ENCODE measurements around the gene RAPSN.
A peak's percentile ranks its signal among the peaks of the same experiment; 100 is the strongest.

Gene RAPSN

GRCh38 chr11:47431356-47432083, 17.4 kb downstream of the RAPSN start:
- DNase-seq, result no peak

DNA sequence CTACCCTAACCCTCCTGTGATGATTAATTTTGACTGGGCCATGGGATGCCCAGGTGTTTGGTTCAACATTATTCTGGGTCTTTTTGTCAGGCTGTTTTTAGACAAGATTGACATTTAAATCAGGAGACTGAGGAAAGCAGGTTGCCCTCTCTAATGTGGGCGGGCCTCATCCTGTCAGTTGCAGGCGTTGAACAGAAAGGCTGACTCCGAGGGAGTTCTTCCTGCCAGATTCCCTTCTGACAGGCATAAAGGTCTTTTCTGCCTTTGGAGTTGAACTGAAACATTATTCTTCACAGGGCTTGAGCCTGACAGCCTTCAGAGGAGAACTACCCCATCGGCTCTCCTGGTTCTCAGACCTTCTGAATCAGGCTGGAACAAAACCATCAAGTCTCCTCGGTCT, 18.4 kb downstream of the RAPSN start:
- no peak for DNase-seq

DNA sequence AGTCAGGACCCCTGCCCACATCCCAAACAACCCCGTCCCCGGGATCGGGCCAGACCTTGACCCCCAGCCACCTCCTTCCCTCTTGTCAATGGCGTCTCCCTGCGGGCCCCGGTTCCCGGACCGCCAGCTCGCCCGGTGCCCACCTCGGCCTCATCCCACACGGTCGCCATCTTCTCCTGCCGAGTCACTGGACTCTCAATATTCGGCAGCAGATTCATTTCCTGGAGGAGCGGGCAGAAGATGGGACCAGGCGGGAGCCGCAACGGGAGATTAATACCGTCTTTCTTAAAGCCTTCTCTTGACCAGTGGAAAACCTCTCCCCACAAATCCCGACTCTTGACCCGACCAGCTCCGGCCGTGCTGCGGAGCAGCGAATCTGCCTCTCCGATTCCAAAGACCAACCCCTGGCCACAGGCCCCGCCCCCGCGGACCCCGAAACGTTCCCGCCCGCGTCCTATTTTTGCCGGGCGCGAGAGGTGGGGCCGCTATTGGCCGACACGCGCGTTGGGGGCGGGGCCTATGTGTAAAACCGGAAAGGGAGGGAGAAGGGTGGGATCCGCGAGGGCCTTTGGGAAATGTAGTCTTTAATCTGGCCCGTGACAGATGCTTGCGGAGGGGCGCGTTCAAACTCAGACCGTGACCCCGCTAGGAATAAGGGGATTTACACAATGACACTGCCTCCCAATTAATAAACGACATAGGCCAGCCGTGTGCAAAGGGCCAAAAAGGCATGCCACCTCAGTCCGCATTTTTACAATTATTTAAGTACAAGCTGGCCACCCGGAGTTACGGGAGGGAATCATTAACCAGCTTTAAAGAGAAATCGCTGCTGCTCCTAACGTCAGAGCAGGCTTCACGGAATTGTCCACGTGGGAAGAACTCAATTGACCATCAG, 22.6 kb downstream of the RAPSN start, which contains the start of gene PSMC3:
Gene PSMC3 (minus strand): TSS at position 378 of the 895 bp plus-strand sequence. CDS start 160 bp downstream, at position 218.
- DNase-seq, result peak; percentile 86

DNA sequence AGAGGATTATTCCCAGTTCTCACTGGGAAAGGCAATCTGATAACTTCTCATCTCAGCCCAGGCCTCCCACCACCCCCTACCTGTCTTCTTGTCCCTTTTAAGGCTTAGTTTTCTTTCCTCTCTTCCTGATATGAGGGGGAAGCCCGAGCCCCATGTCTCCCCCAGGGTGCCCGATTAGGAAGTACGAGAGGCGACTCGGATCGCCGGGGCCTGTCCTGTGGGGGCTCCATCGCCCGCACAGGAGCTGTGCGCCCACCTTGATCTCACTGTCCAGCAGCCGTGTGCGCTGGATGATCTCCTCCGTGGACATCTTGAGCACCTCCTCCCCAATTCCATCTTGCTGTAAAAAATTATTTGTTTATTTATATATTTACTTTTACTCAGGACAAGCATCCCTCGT, 23.3 kb downstream of the RAPSN start:
- DNase-seq, result no peak

DNA sequence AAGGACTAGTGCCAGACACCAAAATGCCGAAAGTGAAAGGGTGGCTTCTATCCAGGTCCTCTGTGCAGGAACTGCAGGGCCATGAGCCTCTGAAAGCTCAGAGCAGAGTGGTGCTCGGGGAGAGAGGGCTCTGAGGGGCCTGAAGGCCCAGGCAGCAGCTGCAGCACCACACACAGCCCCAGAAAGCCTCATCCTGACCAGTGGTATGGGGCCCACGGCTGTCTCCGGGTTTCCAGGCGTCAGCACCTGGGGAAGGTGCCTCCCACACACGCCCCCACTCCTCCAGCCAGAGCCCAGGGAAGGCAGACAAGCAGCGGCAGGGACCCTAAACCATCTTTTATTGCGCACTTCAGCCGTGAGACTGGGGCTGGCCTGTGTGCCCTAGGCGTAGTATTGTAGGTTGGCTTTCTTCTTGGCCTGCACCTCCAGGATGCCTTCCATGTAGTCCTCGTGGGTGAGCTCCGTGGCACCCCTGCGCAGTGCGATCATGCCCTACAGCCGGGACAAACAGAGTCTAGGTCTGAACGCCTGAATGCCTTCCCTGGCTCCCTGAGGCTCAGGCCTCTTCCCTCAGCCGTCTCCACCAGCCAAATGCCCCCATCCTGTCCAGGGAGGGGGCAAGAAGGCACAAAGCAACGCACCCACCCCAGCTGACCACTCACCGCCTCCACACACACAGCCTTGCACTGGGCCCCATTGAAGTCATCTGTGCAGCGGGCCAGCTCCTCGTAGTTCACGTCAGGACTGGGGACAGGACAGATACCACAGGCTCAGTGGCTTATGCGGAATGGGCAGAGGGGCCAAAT, 30.3 kb downstream of the RAPSN start:
- no peak for DNase-seq

GRCh38 chr11:47417712-47418111, 31.2 kb downstream of the RAPSN start:
- DNase-seq, result no peak

- no peak for DNase-seq
These were observed 32.9 kb downstream of the RAPSN start for GRCh38 chr11:47415949-47416472.

DNA sequence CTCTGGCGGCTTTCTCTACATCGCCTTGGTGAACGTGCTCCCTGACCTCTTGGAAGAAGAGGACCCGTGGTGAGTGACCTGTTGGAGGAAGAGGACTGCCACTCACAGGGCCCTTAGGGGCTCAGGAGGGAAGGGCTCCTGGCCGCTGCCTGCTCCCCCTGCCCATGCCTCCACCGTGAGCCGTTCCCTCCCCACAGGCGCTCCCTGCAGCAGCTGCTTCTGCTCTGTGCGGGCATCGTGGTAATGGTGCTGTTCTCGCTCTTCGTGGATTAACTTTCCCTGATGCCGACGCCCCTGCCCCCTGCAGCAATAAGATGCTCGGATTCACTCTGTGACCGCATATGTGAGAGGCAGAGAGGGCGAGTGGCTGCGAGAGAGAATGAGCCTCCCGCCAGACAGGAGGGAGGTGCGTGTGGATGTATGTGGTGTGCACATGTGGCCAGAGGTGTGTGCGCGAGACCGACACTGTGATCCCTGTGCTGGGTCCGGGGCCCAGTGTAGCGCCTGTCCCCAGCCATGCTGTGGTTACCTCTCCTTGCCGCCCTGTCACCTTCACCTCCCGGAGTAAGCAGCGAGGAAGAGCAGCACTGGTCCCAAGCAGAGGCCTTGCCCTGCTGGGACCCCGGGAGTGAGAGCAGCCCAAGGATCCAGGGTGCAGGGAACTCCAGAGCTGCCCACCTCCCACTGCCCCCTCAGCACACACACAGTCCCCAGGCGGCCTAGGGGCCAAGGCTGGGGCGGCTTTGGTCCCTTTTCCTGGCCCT, 33.7 kb downstream of the RAPSN start:
- DNase-seq, result no peak

DNA sequence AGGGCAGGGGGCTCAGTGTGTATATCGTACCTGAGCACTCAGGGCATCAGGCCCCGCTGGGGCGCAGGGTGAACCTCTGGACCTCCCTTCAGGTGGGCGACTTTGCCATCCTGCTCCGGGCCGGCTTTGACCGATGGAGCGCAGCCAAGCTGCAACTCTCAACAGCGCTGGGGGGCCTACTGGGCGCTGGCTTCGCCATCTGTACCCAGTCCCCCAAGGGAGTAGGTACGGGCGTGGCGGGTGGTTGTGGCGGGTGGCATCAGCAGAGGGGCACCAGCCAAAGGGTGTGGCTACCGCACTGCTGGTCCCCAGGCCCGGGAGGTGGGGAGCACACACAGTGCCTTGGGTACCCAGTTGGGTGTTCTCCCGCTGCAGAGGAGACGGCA, 34.3 kb downstream of the RAPSN start:
- no peak for DNase-seq

GRCh38 chr11:47413908-47414684, 34.8 kb downstream of the RAPSN start:
- no peak for DNase-seq

- DNase-seq, result no peak
These were observed 35.6 kb downstream of the RAPSN start for GRCh38 chr11:47413351-47413750.

DNA sequence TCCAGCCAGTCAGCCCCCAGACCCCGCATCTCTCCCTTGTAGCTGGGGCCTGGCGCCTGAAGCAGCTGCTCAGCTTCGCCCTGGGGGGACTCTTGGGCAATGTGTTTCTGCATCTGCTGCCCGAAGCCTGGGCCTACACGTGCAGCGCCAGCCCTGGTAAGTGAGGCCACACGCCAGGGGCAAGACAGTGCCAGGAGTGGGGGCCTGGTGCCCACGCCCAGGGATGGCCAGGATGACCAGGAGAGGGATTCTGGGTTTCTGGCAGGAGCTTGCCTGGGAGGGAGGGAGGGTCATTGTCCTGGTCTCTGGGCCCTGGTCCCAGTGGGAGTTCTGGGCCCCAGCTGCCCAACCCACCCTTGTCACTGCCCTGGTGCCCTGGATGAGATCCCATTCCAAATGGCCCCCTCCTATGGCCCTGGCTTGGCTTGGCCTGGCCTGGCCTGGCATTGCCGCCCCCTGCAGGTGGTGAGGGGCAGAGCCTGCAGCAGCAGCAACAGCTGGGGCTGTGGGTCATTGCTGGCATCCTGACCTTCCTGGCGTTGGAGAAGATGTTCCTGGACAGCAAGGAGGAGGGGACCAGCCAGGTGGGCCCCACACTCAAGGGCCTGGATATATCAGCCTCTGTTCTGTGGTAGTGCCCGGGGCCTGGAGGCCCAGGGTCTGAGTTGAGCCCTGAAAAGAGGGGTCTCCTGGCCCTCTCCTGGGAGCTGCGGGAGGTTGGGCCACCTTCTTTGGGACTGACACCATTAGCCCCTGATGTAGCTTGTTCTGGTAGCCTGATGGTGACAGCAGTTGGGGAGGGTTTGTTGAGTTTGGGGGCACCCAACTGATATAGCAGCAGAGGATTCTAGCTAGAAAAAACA, 36.8 kb downstream of the RAPSN start:
- no peak for DNase-seq

DNA sequence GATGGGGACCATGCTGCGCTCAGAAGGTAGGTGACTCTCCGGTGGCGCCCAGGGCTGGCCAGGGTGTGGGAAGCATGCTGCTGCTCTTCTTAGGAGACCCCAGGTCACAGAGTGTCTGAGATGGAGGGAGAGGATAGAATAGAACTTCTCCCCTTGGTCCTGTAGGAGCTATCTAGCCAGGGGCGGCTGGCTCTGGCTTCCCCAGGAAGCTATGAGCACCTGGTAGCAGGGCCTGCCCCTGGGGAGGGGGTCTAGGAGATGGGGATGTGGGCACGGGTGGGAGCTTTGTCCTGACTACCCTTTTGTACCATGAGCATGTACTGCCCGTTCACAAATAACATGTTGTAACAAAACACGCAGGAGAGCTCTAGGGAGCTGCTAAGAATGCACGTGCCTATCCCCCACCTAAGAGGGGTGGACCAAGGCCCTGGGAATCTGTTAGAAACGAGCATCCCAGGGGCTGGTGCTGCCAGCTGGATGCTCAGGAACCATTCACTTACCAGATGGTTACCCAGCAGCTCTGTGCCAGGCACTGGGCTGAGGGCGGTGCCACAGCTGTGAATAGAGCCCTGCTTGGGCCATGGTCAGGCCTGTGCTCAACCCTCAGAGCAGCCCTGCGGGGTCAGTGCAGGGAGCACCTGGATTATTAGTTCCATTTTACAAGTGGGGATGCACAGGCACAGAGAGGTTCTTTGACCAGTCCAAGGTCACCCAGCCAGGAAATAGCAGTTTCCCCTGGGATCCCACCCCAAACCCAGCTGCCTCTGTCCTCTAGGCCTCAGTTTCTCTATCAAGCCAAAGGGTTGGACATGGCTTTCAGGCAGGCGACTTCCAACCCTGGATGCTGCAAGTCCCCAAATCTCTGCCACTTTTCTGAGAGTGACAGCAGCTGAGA, 38.3 kb downstream of the RAPSN start:
- no peak for DNase-seq

GRCh38 chr11:47409440-47410369, 39.2 kb downstream of the RAPSN start:
- no peak for DNase-seq

DNA sequence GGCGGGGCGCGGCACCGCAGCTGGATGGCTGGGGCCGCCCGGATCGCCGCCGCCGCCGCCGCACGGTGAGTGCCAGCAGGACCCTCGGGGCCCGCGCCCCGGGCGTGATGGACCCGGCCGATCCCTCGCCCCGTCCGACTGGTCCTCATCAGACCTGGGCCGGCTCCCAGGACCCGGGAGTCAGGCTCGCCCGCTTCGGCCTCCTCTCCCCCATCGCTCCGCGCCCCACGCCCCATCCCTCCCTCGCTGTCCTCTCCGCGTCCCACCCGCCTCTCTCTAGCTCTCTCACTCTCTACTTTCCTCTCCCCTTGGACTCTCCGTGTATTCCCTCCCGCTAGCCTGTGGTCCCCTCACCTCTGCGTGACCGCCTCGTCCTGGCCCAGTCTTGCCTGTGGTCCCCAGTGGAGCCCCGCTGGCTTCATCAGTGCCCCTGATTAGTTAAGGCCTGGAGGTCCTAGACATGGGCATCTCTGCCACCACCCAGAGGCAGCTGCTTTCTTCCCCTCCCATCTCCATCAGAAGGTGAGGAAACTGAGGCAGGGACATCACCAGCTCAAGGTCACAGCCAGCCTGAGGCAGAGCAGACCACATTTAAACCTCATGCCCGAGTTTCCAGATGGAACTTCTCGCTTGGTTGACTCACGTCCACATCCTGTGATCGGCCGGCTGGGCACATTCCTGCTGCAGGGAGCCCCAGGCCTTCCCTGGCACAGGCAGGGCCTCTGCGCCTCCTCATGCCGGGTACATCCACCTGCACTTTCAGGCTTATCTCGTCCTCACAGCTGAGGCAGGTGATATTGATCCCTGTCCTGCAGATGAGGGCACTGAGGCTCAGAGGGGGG, 40.1 kb downstream of the RAPSN start:
- DNase-seq, result no peak

DNA sequence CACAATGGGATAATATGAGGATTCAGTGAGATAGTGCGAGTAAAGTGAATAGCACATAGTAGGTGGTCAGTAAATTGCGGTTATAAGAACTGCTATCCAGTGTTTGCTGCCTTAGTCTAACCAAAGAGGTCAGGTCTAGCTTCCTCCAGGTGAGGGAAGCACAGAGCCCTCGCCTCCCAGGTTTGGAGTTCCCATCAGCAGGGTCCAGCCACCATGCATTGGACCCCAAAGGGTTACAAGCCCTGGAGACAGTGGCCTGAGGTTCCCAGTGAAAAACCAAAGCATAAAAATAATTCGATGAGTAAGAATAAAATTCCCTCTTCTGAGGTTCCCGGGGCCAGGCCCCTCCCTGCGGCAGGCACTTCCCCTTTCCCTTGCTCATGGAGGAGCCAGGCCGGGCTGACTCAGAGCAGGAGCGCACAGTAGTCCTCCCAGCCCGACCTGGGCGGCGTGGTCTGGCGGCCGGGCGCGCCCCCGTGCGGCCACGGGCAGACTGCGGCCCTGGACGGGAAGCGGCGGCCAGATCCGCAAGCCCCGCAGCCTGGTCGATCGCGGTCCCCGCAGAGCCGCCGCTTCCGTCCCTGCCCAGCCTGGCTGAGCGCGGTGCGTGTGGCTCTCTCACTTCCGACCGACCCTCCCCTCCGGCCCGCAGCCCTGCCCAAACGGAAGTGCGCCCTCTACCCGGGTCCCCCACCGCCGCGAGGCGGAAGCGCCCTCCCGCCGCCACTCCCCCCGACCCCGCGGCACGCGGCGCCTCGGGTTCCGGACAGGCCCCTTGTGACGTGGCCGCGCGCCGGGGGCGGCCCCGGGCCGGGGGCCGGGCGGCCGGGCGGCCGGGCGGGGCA, 41.0 kb downstream of the RAPSN start, which contains the start of gene SLC39A13:
Gene SLC39A13 (plus strand): TSS at position 845 of the 845 bp plus-strand sequence. CDS start 1,505 bp downstream, outside the sequence.
- peak; percentile 87 for DNase-seq

Measured in NCI-H1417 treated with DMSO at 0.1 percent for 48 hours (cell line).